Breast epithelium (tissue), 4 donors: ENCODE results near the gene CYFIP2. TPM values are rescaled to one million over a fixed set of nuclear protein-coding genes. Genes with fewer than 3 reads are reported as not detected.

Source experiments
- DNase-seq, 2 donors: peaks; one replicate each; pipeline ENCODE4 v3.0.0-alpha.2; 2019; ENCODE audit warnings: low spot score in 2 of 2
- H3K27ac ChIP-seq, 2 donors: fragments of 200-600 bp; sonication (generic) in 1 of 2; one replicate each; pipeline ENCODE4 v1.5.1; 2016 to 2019; ENCODE audit warnings: mild to moderate bottlenecking in 1 of 2
- H3K27me3 ChIP-seq, 2 donors: fragments of 200-600 bp; sonication (generic) in 1 of 2; one replicate each; pipeline versions ENCODE4 v1.5.1 to v1.6.0; 2017 to 2019; ENCODE audit warnings: control low read depth in 1 of 2, mild to moderate bottlenecking in 1 of 2
- H3K36me3 ChIP-seq: fragments of 200-600 bp; one replicate; pipeline ENCODE4 v1.5.1; 2019
- H3K4me1 ChIP-seq, 2 donors: fragments of 200-600 bp; sonication (generic); one replicate each; pipeline ENCODE4 v1.5.1; 2016 to 2019; ENCODE audit warnings: control low read depth in 1 of 2
- H3K4me3 ChIP-seq, 3 donors: fragments of 200-600 bp; sonication (generic); 1 replicate in 2 of 3; 2 replicates in 1 of 3; pipeline ENCODE4 v1.5.1; 2016 to 2019; ENCODE audit warnings: mild to moderate bottlenecking in 3 of 3, moderate library complexity in 2 of 3
- H3K9me3 ChIP-seq, 2 donors: fragments of 200-600 bp; sonication (generic) in 1 of 2; one replicate each; pipeline ENCODE4 v1.5.1; 2016 to 2019; ENCODE audit warnings: control low read depth in 1 of 2
- POLR2A ChIP-seq: fragments of 450-650 bp; IDR thresholded peaks from one replicate; pipeline ENCODE4 v1.6.1; 2016; ENCODE audit warnings: antibody characterized with exemption, mild to moderate bottlenecking, moderate library complexity
- POLR2AphosphoS5 ChIP-seq, 3 donors: sonication (generic); formaldehyde crosslinking; IDR thresholded peaks; one replicate each; pipeline ENCODE4 v1.6.1; 2017; ENCODE audit warnings: antibody characterized with exemption in 3 of 3
- intact Hi-C: fragments of 100-400 bp; cut with DNase I; formaldehyde crosslinking; loops from one replicate; pipeline ENCODE4 v1.15.1; 2023; ENCODE audit warnings: low total_unique reads
- total RNA-seq, 3 donors: library from RNA; depleted of rRNA; stranded (reverse); fragments of >200 nt; gene quantifications; one replicate each; pipeline ENCODE4 v1.1.0, GENCODE V29; 2016
- TF ChIP-seq, protein P1 (sequence below), 3 donors: fragments of 450-650 bp; IDR thresholded peaks; one replicate each; pipeline ENCODE4 v1.5.1; 2016 to 2017; ENCODE audit warnings: antibody characterized with exemption in 3 of 3, mild to moderate bottlenecking in 3 of 3, moderate library complexity in 3 of 3

Gene CYFIP2
- total RNA-seq, 3 donors from 2014 or later: 6.2 to 15.5 (median 12.1) TPM

DNA sequence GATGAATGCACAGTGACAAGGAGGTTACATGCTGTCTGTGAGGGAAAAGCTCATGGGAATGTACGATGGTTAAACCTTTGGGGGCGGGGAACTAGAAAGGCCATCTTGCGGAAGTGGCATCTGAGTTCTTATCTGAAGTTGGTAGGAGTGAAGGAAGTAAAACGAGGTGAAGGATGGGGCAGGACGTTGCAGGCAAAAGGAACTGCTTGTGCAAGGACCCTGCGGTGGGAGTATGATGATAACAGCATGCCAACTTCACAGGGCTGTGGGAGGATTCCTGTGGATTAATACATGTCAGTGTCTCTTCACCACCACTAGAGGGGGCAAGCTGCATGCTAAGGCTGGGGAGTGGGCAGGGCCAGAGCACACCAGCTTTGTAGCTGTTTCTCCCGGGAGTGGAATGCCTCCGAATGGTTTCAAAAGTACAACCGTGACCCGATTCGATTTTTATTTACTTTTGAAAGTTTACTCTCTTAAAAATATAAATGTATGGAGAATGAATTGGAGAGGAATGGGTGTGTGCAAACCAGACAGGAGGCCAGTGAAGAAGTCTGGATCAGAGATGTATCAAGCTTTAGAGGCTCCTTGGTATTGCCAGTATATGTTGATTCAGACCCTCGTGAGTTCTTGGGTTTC lies 62.5 kb downstream of the CYFIP2 start:
- Histone ChIP-seq H3K27ac (no peak overlapping the region), H3K27me3 (no peaks in the 10 kb centered on the region), H3K9me3 (no peaks in the 10 kb centered on the region), H3K4me3 (peak overlapping the region in 2 of 3 donors; percentile 15 to 30), H3K36me3 (no peaks in the 10 kb centered on the region), H3K4me1 (no peaks in the 10 kb centered on the region)
- peak in 1 of 2 donors; percentile 39 for DNase-seq
- intact Hi-C loops: no loop called here
- TF ChIP-seq, protein P1, sequence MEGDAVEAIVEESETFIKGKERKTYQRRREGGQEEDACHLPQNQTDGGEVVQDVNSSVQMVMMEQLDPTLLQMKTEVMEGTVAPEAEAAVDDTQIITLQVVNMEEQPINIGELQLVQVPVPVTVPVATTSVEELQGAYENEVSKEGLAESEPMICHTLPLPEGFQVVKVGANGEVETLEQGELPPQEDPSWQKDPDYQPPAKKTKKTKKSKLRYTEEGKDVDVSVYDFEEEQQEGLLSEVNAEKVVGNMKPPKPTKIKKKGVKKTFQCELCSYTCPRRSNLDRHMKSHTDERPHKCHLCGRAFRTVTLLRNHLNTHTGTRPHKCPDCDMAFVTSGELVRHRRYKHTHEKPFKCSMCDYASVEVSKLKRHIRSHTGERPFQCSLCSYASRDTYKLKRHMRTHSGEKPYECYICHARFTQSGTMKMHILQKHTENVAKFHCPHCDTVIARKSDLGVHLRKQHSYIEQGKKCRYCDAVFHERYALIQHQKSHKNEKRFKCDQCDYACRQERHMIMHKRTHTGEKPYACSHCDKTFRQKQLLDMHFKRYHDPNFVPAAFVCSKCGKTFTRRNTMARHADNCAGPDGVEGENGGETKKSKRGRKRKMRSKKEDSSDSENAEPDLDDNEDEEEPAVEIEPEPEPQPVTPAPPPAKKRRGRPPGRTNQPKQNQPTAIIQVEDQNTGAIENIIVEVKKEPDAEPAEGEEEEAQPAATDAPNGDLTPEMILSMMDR (IDR thresholded peaks at IDR 0.05): peak; percentile 59 to 89 (median 81)
- TF ChIP-seq POLR2A: no peak

DNA sequence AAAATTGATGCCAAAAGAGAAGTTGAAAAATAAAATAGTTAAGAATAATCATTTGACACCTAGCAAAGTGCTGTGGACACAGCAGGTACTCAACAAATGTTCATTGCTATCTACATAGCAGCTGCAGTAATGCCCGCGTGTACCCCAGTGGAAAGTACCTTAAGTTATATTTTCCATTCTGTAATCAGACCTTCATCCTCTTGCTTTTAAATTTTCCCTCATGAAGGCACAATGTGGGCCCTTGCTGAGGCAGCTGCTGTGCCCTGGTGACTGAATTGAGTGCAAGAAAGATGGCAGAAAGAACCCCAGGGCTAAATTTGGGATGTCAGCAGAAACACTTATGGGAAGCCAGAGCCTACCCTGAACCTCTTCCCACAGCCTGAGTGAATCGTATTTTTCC lies 65.9 kb downstream of the CYFIP2 start:
- no peaks in the 10 kb centered on the region for H3K9me3 ChIP-seq
- H3K27ac ChIP-seq: no peak overlapping the region
- no peaks in the 10 kb centered on the region for H3K36me3 ChIP-seq
- no peaks in the 10 kb centered on the region for H3K27me3 ChIP-seq
- H3K4me3 ChIP-seq: no peak overlapping the region
- intact Hi-C loops: no loop called here
- H3K4me1 ChIP-seq: no peaks in the 10 kb centered on the region
- TF ChIP-seq POLR2AphosphoS5 (IDR thresholded peaks at IDR 0.05): no peak
- TF ChIP-seq POLR2A: no peak
- TF ChIP-seq, protein P1 (IDR thresholded peaks at IDR 0.05): no peak
- DNase-seq: no peak

DNA sequence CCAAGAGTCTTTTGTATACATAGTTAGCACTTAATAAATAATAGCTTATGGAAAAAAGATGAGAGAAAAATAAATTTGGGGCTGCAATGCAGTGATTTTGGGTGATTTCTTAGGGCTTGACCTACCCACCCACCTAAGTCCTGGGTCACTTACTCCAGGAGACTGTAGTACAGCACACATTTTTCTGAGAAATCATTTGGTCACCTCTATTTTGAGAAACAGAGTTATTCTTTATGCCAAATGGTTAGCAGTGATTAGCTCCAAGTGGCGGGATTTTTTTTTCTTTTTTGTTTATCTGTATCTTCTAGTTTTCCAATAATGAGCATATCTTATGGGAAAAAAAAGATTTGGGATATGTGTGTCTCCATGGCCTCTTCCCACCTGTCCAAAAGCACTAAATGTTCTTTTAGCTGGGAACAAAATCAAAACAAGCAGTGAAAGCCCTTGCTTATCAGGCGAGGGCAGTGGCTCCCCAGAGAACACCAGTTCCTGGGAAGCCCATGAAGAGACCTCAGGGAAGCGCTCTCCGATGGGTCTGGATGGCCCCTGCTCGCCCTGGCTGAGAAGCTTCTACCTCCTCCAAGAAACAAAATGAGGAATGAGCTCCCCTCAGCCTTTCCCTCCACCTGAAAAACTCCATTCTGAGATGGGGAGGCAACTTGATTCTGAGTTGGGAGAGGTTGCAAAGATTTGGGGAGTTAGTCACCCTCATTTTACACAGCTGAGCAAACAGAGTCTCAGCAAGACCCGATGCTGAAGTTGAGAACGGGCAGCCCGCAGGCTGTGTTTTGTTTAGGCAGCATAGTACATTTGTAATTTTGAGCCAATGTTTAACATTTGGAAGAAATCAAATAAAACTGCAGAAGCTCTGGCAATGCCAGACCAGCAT lies 69.9 kb downstream of the CYFIP2 start:
- H3K4me3 ChIP-seq: no peak overlapping the region
- no peak overlapping the region for H3K27ac ChIP-seq
- H3K4me1 ChIP-seq: no peaks in the 10 kb centered on the region
- DNase-seq: no peak
- H3K36me3 ChIP-seq: no peaks in the 10 kb centered on the region
- H3K27me3 ChIP-seq: no peaks in the 10 kb centered on the region
- intact Hi-C loops: no loop called here
- TF ChIP-seq POLR2A (no peak), POLR2AphosphoS5 (IDR thresholded peaks at IDR 0.05) (no peak)
- TF ChIP-seq, protein P1 (IDR thresholded peaks at IDR 0.05): no peak
- no peaks in the 10 kb centered on the region for H3K9me3 ChIP-seq

DNA sequence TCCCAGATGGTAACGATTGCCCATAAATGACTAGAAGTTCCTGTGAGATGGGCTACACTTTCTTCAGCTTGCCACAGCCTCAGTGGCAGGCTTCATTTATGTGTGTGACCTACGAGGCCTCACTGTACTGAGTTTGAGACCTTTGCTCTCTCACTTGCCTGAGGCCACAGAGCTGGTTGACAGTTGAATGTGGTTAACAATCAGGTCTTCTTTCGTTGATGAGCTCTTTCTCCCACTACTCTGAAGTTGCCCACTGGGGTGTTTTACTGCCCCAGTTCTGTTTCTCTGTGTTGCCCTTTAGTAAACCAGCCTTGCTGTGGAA lies 70.5 kb downstream of the CYFIP2 start:
- Histone ChIP-seq H3K4me1 (no peaks in the 10 kb centered on the region), H3K36me3 (no peaks in the 10 kb centered on the region), H3K9me3 (no peaks in the 10 kb centered on the region), H3K4me3 (no peak overlapping the region), H3K27me3 (no peaks in the 10 kb centered on the region), H3K27ac (no peak overlapping the region)
- no peak for TF ChIP-seq POLR2AphosphoS5 (IDR thresholded peaks at IDR 0.05)
- TF ChIP-seq, protein P1 (IDR thresholded peaks at IDR 0.05): no peak
- no peak for TF ChIP-seq POLR2A
- intact Hi-C loops: no loop called here
- DNase-seq: no peak

DNA sequence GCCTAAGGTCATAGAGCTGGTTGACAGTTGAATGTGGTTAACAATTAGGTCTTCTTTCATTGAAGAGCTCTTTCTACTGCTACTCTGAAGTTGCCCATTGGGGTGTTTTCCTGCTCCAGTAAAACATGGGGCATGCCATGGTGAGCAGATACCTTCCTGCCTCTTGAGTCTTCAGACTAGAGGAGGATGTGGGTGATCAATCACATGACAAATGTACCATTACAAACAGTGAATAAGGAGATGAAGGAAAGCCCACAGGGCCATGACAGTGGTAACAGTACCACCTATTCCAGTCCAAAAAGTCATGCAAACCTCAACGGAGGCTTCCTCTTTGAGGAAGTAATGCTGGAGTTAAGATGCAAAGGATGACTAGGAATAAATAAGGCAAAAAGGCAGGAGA lies 73.5 kb downstream of the CYFIP2 start:
- intact Hi-C loops: no loop called here
- Histone ChIP-seq H3K36me3 (no peaks in the 10 kb centered on the region), H3K9me3 (no peaks in the 10 kb centered on the region), H3K4me3 (no peak overlapping the region), H3K27me3 (no peaks in the 10 kb centered on the region), H3K27ac (no peak overlapping the region), H3K4me1 (no peaks in the 10 kb centered on the region)
- TF ChIP-seq POLR2AphosphoS5 (IDR thresholded peaks at IDR 0.05) (no peak), POLR2A (no peak)
- TF ChIP-seq, protein P1 (IDR thresholded peaks at IDR 0.05): no peak
- DNase-seq: no peak
